Prostate gland (tissue), 2 donors: Measurements from ENCODE around the gene RNF157. TPM values are rescaled to one million over a fixed set of nuclear protein-coding genes. Genes with fewer than 3 reads are reported as not detected.

Source experiments
- DNase-seq: peaks from one replicate; pipeline ENCODE4 v3.0.0-alpha.2; 2019; ENCODE audit warnings: low spot score
- H3K27ac ChIP-seq, 2 donors: fragments of 200-600 bp; sonication (generic); 2 replicates each; pipeline ENCODE4 v1.5.1; 2017 to 2019
- H3K27me3 ChIP-seq: fragments of 200-600 bp; sonication (generic); replicated peaks from 2 replicates; pipeline ENCODE4 v1.5.1; 2019; ENCODE audit not compliant: insufficient read depth
- H3K36me3 ChIP-seq, 2 donors: fragments of 200-600 bp; sonication (generic); 1 replicate in 1 of 2; 2 replicates in 1 of 2; pipeline versions ENCODE4 v1.5.1 to v1.8.1; 2017 to 2019
- H3K4me1 ChIP-seq: fragments of 200-600 bp; sonication (generic); replicated peaks from 2 replicates; pipeline ENCODE4 v1.5.1; 2019
- H3K4me3 ChIP-seq, 2 donors: fragments of 200-600 bp; sonication (generic); 2 replicates each; pipeline ENCODE4 v1.5.1; 2017 to 2019
- H3K9me3 ChIP-seq: fragments of 200-600 bp; sonication (generic); 2 replicates; pipeline ENCODE4 v1.5.1; 2017
- CTCF ChIP-seq, 4 experiments: fragments of 200-600 bp in 2 of 4; fragments of 450-650 bp in 2 of 4; sonication (generic) in 2 of 4; IDR thresholded peaks; 1 replicate in 3 of 4; 2 replicates in 1 of 4; pipeline ENCODE4 v1.5.1; 2016 to 2019; ENCODE audit warnings: antibody characterized with exemption in 4 of 4, mild to moderate bottlenecking in 2 of 4, moderate library complexity in 2 of 4
- POLR2A ChIP-seq: fragments of 450-650 bp; IDR thresholded peaks from one replicate; pipeline ENCODE4 v1.6.1; 2016; ENCODE audit warnings: antibody characterized with exemption, mild to moderate bottlenecking
- POLR2AphosphoS5 ChIP-seq: sonication (generic); formaldehyde crosslinking; IDR thresholded peaks from one replicate; pipeline ENCODE4 v1.6.1; 2017; ENCODE audit warnings: antibody characterized with exemption
- WGBS: methylation state at CpG from one replicate; pipeline ENCODE4 v1.1.5; 2018; 5-methylcytosine and 5-hydroxymethylcytosine counted together
- intact Hi-C: fragments of 100-400 bp; cut with DNase I; formaldehyde crosslinking; loops from one replicate; pipeline ENCODE4 v1.14.2; 2022
- total RNA-seq, 2 donors: library from RNA; depleted of rRNA; stranded (reverse); fragments of >200 nt; gene quantifications; one replicate each; pipeline ENCODE4 v1.1.0, GENCODE V29; 2016

Gene RNF157
- total RNA-seq, 2 donors from 2014 or later, result 1.6 to 47.5 TPM

- Histone ChIP-seq H3K4me3 (no peak overlapping the region), H3K27me3 (no peaks in the 10 kb centered on the region), H3K27ac (no peak overlapping the region), H3K36me3 (no peaks in the 10 kb centered on the region), H3K9me3 (no peaks in the 10 kb centered on the region), H3K4me1 (peaks cover 6% of the 10 kb centered on the region)
- no peak for DNase-seq
- WGBS, result 79% methylated on average over 19 of the region's 19 CpGs
- TF ChIP-seq POLR2AphosphoS5, result no peak
- no peak for TF ChIP-seq POLR2A
- no peak for TF ChIP-seq CTCF (IDR thresholded peaks at IDR 0.05)
- intact Hi-C loops, result loop anchor here (5.0 kb wide), 2 partner anchors 63 to 178 kb away; no protein-coding TSS in a partner anchor
Observed at GRCh38 chr17:76119409-76120371, 120.6 kb downstream of the RNF157 start.

DNA sequence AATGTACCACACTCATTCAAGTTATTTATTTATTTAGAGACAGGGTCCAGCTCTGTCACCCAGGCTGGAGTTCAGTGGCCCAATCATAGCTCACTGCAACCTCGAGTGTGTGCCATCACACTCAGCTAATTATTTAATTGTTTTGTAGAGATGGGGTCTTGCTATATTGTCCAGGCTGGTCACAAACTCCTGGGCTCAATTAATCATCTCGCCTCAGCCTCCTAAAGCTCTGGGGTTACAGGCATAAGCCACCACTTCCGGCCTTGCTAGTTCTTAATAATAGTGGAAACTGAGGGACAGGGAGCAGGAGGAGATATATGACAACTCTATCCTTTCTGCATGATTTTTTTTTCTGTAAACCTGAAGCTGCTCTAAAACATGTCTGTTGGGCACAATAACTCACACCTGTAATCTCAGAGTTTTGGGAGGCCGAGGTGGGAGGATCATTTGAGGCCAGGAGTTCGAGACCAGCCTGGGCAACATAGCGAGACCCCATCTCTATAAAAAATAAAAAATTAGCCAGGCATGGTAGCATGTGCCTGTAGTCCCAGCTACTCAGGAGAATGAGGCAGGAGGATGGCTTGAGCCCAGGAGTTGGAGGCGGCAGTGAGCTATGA lies 125.0 kb downstream of the RNF157 start:
- Histone ChIP-seq H3K9me3 (no peaks in the 10 kb centered on the region), H3K4me1 (no peaks in the 10 kb centered on the region), H3K4me3 (no peak overlapping the region), H3K36me3 (no peaks in the 10 kb centered on the region), H3K27ac (no peak overlapping the region), H3K27me3 (no peaks in the 10 kb centered on the region)
- TF ChIP-seq POLR2AphosphoS5, result no peak
- TF ChIP-seq POLR2A, result no peak
- no peak for TF ChIP-seq CTCF (IDR thresholded peaks at IDR 0.05)
- WGBS, result 92% methylated on average over 7 of the region's 7 CpGs
- intact Hi-C loops, result no loop called here
- DNase-seq, result no peak

GRCh38 chr17:76111956-76112355 lies 128.3 kb downstream of the RNF157 start:
- DNase-seq, result no peak
- intact Hi-C loops, result no loop called here
- H3K9me3 ChIP-seq, result no peaks in the 10 kb centered on the region
- H3K27me3 ChIP-seq, result no peaks in the 10 kb centered on the region
- H3K4me1 ChIP-seq, result no peaks in the 10 kb centered on the region
- H3K4me3 ChIP-seq, result no peak overlapping the region
- TF ChIP-seq POLR2A (no peak), CTCF (IDR thresholded peaks at IDR 0.05) (no peak), POLR2AphosphoS5 (no peak)
- H3K27ac ChIP-seq, result no peak overlapping the region
- no peaks in the 10 kb centered on the region for H3K36me3 ChIP-seq
- WGBS, result 94% methylated on average over 2 of the region's 2 CpGs

DNA sequence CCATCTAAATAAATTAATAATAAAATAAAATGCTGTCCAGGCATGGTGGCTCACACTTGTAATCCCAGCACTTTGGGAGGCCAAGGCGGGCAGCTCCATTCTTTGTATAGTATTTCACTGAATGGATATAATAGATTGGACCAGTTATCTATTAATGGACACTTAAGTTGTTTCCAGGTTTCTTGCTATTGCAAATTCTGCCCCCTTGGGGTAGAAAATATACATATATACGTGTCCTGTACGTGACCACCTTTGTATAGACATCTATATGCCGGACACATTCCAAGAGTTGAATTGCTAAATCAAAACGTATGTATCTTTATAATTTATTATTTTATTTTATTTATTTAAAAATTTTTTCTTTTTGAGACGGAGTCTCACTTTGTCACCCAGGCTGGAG lies 132.8 kb downstream of the RNF157 start:
- 90% methylated on average over 6 of the region's 6 CpGs for WGBS
- Histone ChIP-seq H3K27ac (no peak overlapping the region), H3K4me3 (no peak overlapping the region), H3K27me3 (no peaks in the 10 kb centered on the region), H3K36me3 (no peaks in the 10 kb centered on the region), H3K9me3 (no peaks in the 10 kb centered on the region), H3K4me1 (no peaks in the 10 kb centered on the region)
- intact Hi-C loops, result no loop called here
- no peak for DNase-seq
- no peak for TF ChIP-seq CTCF (IDR thresholded peaks at IDR 0.05)
- TF ChIP-seq POLR2AphosphoS5, result no peak
- no peak for TF ChIP-seq POLR2A
